Endothelial cell of umbilical vein (primary cell): ENCODE data around the gene ENAH. TPM values are rescaled to one million over a fixed set of nuclear protein-coding genes. Genes with fewer than 3 reads are reported as not detected.

ENCODE experiments used
- BruUV-seq: library from RNA; stranded (reverse); fragments of 400-500 nt; replicated peaks from 2 replicates; lab custom pipeline; 2021; lab: Mats Ljungman, UMichigan
- CTCF ChIA-PET: fragments of 300-600, 350-600 bp; sonication (Branson Sonifier 250); formaldehyde crosslinking; loops from one replicate; lab custom pipeline; 2021; ENCODE audit warnings: antibody characterized with exemption, inconsistent platforms; lab: Charles Lee
- POLR2A ChIA-PET: fragments of 300-600, 350-600 bp; sonication (Branson Sonifier 250); formaldehyde crosslinking; loops from one replicate; lab custom pipeline; 2021; ENCODE audit warnings: antibody characterized with exemption, inconsistent platforms; lab: Charles Lee
- DNase-seq: peaks from one replicate; pipeline ENCODE4 v3.0.0-alpha.2; 2011; ENCODE audit warnings: low read depth, low spot score
- FAIRE-seq: peaks from 2 replicates; lab custom pipeline; 2011; peaks lifted over from hg19 to GRCh38; lab: Jason Lieb, UNC
- H2AFZ ChIP-seq: 2 replicates; pipeline ENCODE4 v1.6.0; 2012; ENCODE audit warnings: low read depth, low read length, control low read depth, inconsistent platforms
- H3K27ac ChIP-seq: 2 replicates; pipeline ENCODE4 v1.5.1; 2011; ENCODE audit warnings: low read depth, mild to moderate bottlenecking, control low read depth, low read length, moderate library complexity; ENCODE audit not compliant: insufficient read depth
- H3K27me3 ChIP-seq, 2 experiments: 2 replicates each; pipeline versions ENCODE4 v1.6.0 to v1.6.1; 2011; ENCODE audit warnings: low read length in 2 of 2, mixed read lengths in 1 of 2; ENCODE audit not compliant: control insufficient read depth in 2 of 2, insufficient read depth in 2 of 2
- H3K36me3 ChIP-seq, 2 experiments: 2 replicates in 1 of 2; 3 replicates in 1 of 2; pipeline ENCODE4 v1.5.1; 2011; ENCODE audit warnings: low read length in 2 of 2, mild to moderate bottlenecking in 1 of 2, moderate library complexity in 1 of 2; ENCODE audit not compliant: control insufficient read depth in 2 of 2, insufficient read depth in 2 of 2; ENCODE audit errors: extremely low read depth in 1 of 2
- H3K4me1 ChIP-seq: 3 replicates; pipeline ENCODE4 v1.5.1; 2011; ENCODE audit warnings: mild to moderate bottlenecking, low read length; ENCODE audit not compliant: control insufficient read depth, insufficient read depth; ENCODE audit errors: extremely low read depth
- H3K4me2 ChIP-seq: 2 replicates; pipeline ENCODE4 v1.6.1; 2011; ENCODE audit warnings: low read length, control low read depth, mixed read lengths; ENCODE audit not compliant: insufficient read depth
- H3K4me3 ChIP-seq, 3 experiments: fragments of 200-600 bp in 1 of 3; sonication (generic), shearing (Covaris generic) in 1 of 3; replicated peaks in 1 of 3; 2 replicates each; pipeline ENCODE4 v1.5.1; 2011 to 2016; ENCODE audit warnings: control low read depth in 3 of 3, low read length in 3 of 3, mild to moderate bottlenecking in 2 of 3, inconsistent platforms in 1 of 3, low read depth in 1 of 3, moderate library complexity in 1 of 3; ENCODE audit not compliant: insufficient read depth in 1 of 3
- H3K79me2 ChIP-seq: 2 replicates; pipeline ENCODE4 v1.6.0; 2012; ENCODE audit warnings: low read length, inconsistent platforms; ENCODE audit not compliant: control insufficient read depth, insufficient read depth
- H3K9ac ChIP-seq: replicated peaks from 2 replicates; pipeline ENCODE3; 2011; ENCODE audit warnings: low read length, control low read depth; ENCODE audit not compliant: insufficient read depth; ENCODE audit errors: extremely low read depth
- H3K9me1 ChIP-seq: replicated peaks from 3 replicates; pipeline ENCODE4 v1.6.0; 2011; ENCODE audit warnings: mild to moderate bottlenecking, low read length; ENCODE audit not compliant: control insufficient read depth, insufficient read depth; ENCODE audit errors: extremely low read depth
- H3K9me3 ChIP-seq: replicated peaks from 2 replicates; pipeline ENCODE4 v1.5.1; 2012; ENCODE audit warnings: low read length, inconsistent platforms; ENCODE audit not compliant: control insufficient read depth, insufficient read depth
- H4K20me1 ChIP-seq: replicated peaks from 2 replicates; pipeline ENCODE3; 2011; ENCODE audit warnings: mild to moderate bottlenecking, low read length; ENCODE audit not compliant: control insufficient read depth, insufficient read depth; ENCODE audit errors: extremely low read depth
- EZH2 ChIP-seq: IDR thresholded peaks from 2 replicates; pipeline ENCODE4 v1.6.1; 2012; ENCODE audit warnings: borderline replicate concordance, low read depth, mild to moderate bottlenecking, moderate library complexity, low read length, inconsistent platforms; ENCODE audit not compliant: severe bottlenecking
- FOS ChIP-seq: IDR thresholded peaks from 2 replicates; pipeline ENCODE4 v1.6.1; 2011; ENCODE audit warnings: mild to moderate bottlenecking, low read length, moderate library complexity, borderline replicate concordance; ENCODE audit not compliant: insufficient read depth
- GATA2 ChIP-seq: IDR thresholded peaks from 2 replicates; pipeline ENCODE4 v1.7.0; 2011; ENCODE audit warnings: low read depth, mild to moderate bottlenecking, moderate library complexity, mixed read lengths, low read length; ENCODE audit not compliant: insufficient read length, insufficient read depth
- JUN ChIP-seq: IDR thresholded peaks from 2 replicates; pipeline ENCODE4 v1.6.1; 2011; ENCODE audit warnings: borderline replicate concordance, low read depth; ENCODE audit not compliant: insufficient read length, insufficient read depth
- POLR2A ChIP-seq: IDR thresholded peaks from 2 replicates; pipeline ENCODE4 v1.6.1; 2012; ENCODE audit warnings: low read depth, mild to moderate bottlenecking, control low read depth, low read length
- POLR2AphosphoS5 ChIP-seq: IDR thresholded peaks from 2 replicates; pipeline ENCODE4 v1.6.1; 2012; ENCODE audit warnings: low read depth, mild to moderate bottlenecking, control low read depth, low read length, moderate library complexity; ENCODE audit not compliant: insufficient read depth
- dilution Hi-C: fragments of 300-500 bp; cut with MboI; formaldehyde crosslinking; loops from one replicate; pipeline ENCODE4 v1.15.0; 2019; ENCODE audit warnings: low sequenced_read_pairs; ENCODE audit not compliant: extremely low pct_ligation_motif_present
- intact Hi-C: fragments of 100-400 bp; cut with micrococcal nuclease; formaldehyde crosslinking; loops from one replicate; pipeline ENCODE4 v1.10.0; 2022
- polyA plus RNA-seq, 4 experiments: library from polyadenylated mRNA; depleted of rRNA in 3 of 4; stranded (reverse) in 3 of 4; unstranded in 1 of 4; fragments of >200 nt; gene quantifications; 2 replicates each; pipeline versions ENCODE4 v1.2.1 to v1.2.3, GENCODE V29; 2011 to 2012; ENCODE audit warnings: missing spikeins in 1 of 4
- total RNA-seq: library from RNA; stranded (reverse); gene quantifications from 2 replicates; pipeline ENCODE4 v1.2.3, GENCODE V29; 2021
- TF ChIP-seq, protein P1 (sequence below): IDR thresholded peaks from 2 replicates; pipeline ENCODE4 v1.6.1; 2011; ENCODE audit not compliant: insufficient read depth, insufficient read length

The ENAH gene
- total and polyA plus RNA-seq, 2 donors (not counting 3 experiments of a cell fraction or from before 2014, with no cell fraction given): 19.9 to 95.6 TPM

DNA sequence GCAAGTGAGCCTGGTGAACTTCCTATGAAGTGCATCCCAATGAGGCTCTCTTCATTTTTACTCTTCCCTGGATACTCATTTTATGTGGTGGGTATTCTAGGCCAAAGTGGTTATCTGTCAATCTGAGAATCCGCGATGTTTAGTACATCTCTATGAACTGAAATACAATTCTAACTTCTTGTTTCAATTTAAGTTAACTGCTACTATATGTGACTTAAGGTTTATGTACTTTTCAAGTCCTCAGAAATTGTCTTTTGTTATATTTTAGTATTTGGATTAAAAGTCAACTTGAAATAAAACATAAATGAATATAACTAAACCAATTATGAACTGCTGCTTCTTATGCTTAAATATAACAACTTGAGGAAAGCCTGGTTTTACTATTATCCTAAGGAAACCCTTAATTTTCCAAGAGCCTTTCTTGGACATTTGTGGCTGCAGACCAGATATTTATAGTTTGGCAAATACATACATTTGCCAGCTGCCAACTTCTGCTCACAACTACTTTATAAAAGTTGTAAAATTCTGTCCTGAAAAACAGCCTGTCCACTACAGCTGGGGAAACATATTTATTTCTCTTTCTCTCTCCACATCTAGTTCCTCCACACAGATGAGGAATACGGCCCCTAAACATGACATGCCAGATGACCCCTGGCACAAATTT lies 60.4 kb downstream of the ENAH start:
- Histone ChIP-seq H3K9me1 (no peaks in the 10 kb centered on the region), H3K27me3 (no peaks in the 10 kb centered on the region), H3K79me2 (peaks cover 35% of the 10 kb centered on the region), H4K20me1 (no peaks in the 10 kb centered on the region), H3K9ac (no peak overlapping the region), H3K27ac (no peak overlapping the region), H2AFZ (no peak overlapping the region), H3K9me3 (no peaks in the 10 kb centered on the region), H3K4me2 (no peak overlapping the region), H3K36me3 (no peaks in the 10 kb centered on the region), H3K4me1 (no peaks in the 10 kb centered on the region), H3K4me3 (no peak overlapping the region)
- TF ChIP-seq, protein P1, sequence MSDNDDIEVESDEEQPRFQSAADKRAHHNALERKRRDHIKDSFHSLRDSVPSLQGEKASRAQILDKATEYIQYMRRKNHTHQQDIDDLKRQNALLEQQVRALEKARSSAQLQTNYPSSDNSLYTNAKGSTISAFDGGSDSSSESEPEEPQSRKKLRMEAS: no peak
- no peak for TF ChIP-seq POLR2A
- no peak for TF ChIP-seq POLR2AphosphoS5
- TF ChIP-seq JUN: no peak
- no peak for TF ChIP-seq FOS
- dilution Hi-C loops: no loop called here
- BruUV-seq: no TSS peak
- no peak for DNase-seq
- no peak for FAIRE-seq
- POLR2A ChIA-PET: no interaction called here
- intact Hi-C loops: no loop called here
- CTCF ChIA-PET: interaction anchor here (1.1 kb wide), 1 partner anchor 23 kb away, joined by 3 read pairs; no protein-coding TSS in a partner anchor

DNA sequence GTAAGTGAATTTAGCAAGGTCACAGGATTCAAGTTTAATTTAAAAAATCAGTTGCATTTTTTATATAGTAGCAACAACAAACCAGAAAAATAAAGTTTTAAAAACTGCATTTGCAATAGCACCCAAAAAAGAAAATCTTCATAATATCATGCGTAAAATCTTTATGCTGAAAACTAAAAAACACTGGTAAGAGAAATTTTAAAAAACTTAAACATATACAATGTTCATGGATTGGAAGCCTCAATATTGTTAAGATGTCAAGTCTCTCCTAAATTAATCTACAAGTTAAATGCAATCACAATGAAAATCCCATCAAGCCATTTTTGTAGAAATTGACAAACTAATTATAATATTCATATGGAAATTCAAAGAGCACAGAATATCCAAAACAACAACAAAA lies 65.6 kb downstream of the ENAH start:
- Histone ChIP-seq H3K4me2 (no peak overlapping the region), H3K9me3 (no peaks in the 10 kb centered on the region), H2AFZ (no peak overlapping the region), H3K4me3 (no peak overlapping the region), H3K27me3 (no peaks in the 10 kb centered on the region), H3K79me2 (peaks cover 36% of the 10 kb centered on the region), H3K27ac (no peak overlapping the region), H4K20me1 (no peaks in the 10 kb centered on the region), H3K9ac (no peak overlapping the region), H3K36me3 (no peaks in the 10 kb centered on the region), H3K9me1 (no peaks in the 10 kb centered on the region), H3K4me1 (no peaks in the 10 kb centered on the region)
- ChIA-PET CTCF (interaction anchor here (0.9 kb wide), 1 partner anchor 18 kb away, joined by 3 read pairs; no protein-coding TSS in a partner anchor), POLR2A (no interaction called here)
- TF ChIP-seq JUN: no peak
- no peak for TF ChIP-seq GATA2
- no peak for TF ChIP-seq EZH2
- TF ChIP-seq, protein P1: no peak
- FAIRE-seq (no peak), DNase-seq (no peak)
- dilution Hi-C loops (no loop called here), intact Hi-C loops (no loop called here)
- no TSS peak for BruUV-seq
